ENCODE data around the gene NLGN1. TPM values are rescaled to one million over a fixed set of nuclear protein-coding genes. Genes with fewer than 3 reads are reported as not detected.
"Not testable (repeated sequence)": the region's sequence is repeated elsewhere in the genome, so short reads cannot be mapped to it uniquely, and the experiment has no call there.

Gene NLGN1
- total RNA-seq, 1 experiment from 2014 or later: not detected

- DNase-seq (ENCODE audit: low read depth): peak; percentile 21
Measured at GRCh38 chr3:173553635-173554280, 156.2 kb downstream of the NLGN1 start.

- DNase-seq (ENCODE audit: low read depth): no peak
Measured at GRCh38 chr3:173556546-173556945, 159.0 kb downstream of the NLGN1 start.

- no peak for DNase-seq (ENCODE audit: low read depth)
Measured at GRCh38 chr3:173567997-173568396, 170.5 kb downstream of the NLGN1 start.

GRCh38 chr3:173568623-173569022 lies 171.1 kb downstream of the NLGN1 start:
- DNase-seq (ENCODE audit: low read depth): no peak

- no peak for DNase-seq (ENCODE audit: low read depth)
Measured at GRCh38 chr3:173583496-173583895, 186.0 kb downstream of the NLGN1 start.

GRCh38 chr3:173584093-173584837 lies 186.7 kb downstream of the NLGN1 start:
- DNase-seq (ENCODE audit: low read depth): peak; percentile 35

- DNase-seq (ENCODE audit: low read depth): peak; percentile 5
Measured at GRCh38 chr3:173584838-173585831, 187.6 kb downstream of the NLGN1 start.

- DNase-seq (ENCODE audit: low read depth): no peak
Measured at GRCh38 chr3:173586166-173586565, 188.6 kb downstream of the NLGN1 start.

GRCh38 chr3:173587055-173587454 lies 189.5 kb downstream of the NLGN1 start:
- no peak for DNase-seq (ENCODE audit: low read depth)

GRCh38 chr3:173588556-173588955 lies 191.0 kb downstream of the NLGN1 start:
- no peak for DNase-seq (ENCODE audit: low read depth)

GRCh38 chr3:173589116-173589515 lies 191.6 kb downstream of the NLGN1 start:
- no peak for DNase-seq (ENCODE audit: low read depth)

GRCh38 chr3:173591401-173591800 lies 193.9 kb downstream of the NLGN1 start:
- no peak for DNase-seq (ENCODE audit: low read depth)

- DNase-seq (ENCODE audit: low read depth): not testable (repeated sequence)
Measured at GRCh38 chr3:173594881-173595280, 197.3 kb downstream of the NLGN1 start.

- no peak for DNase-seq (ENCODE audit: low read depth)
Measured at GRCh38 chr3:173599673-173600072, 202.1 kb downstream of the NLGN1 start.

GRCh38 chr3:173614522-173614921 lies 217.0 kb downstream of the NLGN1 start:
- no peak for DNase-seq (ENCODE audit: low read depth)

- no peak for DNase-seq (ENCODE audit: low read depth)
Measured at GRCh38 chr3:173615661-173616060, 218.1 kb downstream of the NLGN1 start.

- DNase-seq (ENCODE audit: low read depth): no peak
Measured at GRCh38 chr3:173617490-173617889, 219.9 kb downstream of the NLGN1 start.

GRCh38 chr3:173618148-173618547 lies 220.6 kb downstream of the NLGN1 start:
- no peak for DNase-seq (ENCODE audit: low read depth)

GRCh38 chr3:173618703-173619102 lies 221.2 kb downstream of the NLGN1 start:
- DNase-seq (ENCODE audit: low read depth): no peak

GRCh38 chr3:173622166-173622565 lies 224.6 kb downstream of the NLGN1 start:
- no peak for DNase-seq (ENCODE audit: low read depth)

GRCh38 chr3:173624086-173624485 lies 226.5 kb downstream of the NLGN1 start:
- no peak for DNase-seq (ENCODE audit: low read depth)

- no peak for DNase-seq (ENCODE audit: low read depth)
Measured at GRCh38 chr3:173630849-173631248, 233.3 kb downstream of the NLGN1 start.

Data from LHCN-M2 (cell line).